ENCODE data around the gene OR2A7. TPM values are rescaled to one million over a fixed set of nuclear protein-coding genes. Genes with fewer than 3 reads are reported as not detected.

The OR2A7 gene
- 0.09 TPM in 1 of 2 replicates, not detected in the other for total RNA-seq

GRCh38 chr7:144264692-144265091, at the start of gene OR2A7:
Gene OR2A7 (minus strand): TSS chr7:144264792. CDS start chr7:144259628, 5,164 bp downstream.

GRCh38 chr7:144311872-144312469, 47.4 kb upstream of the OR2A7 start, which contains the start of gene OR2A1:
Gene OR2A1 (plus strand): TSS chr7:144312419. CDS start chr7:144318125, 5,706 bp downstream.

GRCh38 chr7:144269188-144269587, 4.6 kb upstream of the OR2A7 start, which contains the start of gene CTAGE8:
Gene CTAGE8 (minus strand): TSS chr7:144269288. CDS start chr7:144269250, 38 bp downstream.

GRCh38 chr7:144239365-144239764, 25.2 kb downstream of the OR2A7 start, which contains the start of gene OR2A42:
Gene OR2A42 (minus strand): TSS chr7:144239605. CDS start chr7:144232843, 6,762 bp downstream.

Other genes with a start within 250 kb of the OR2A7 start
- not detected in 2 replicates for gene OR2A5, start 215.8 kb downstream of the OR2A7 start, total RNA-seq
- not detected in 2 replicates for gene OR2A25, start 195.0 kb downstream of the OR2A7 start, total RNA-seq
- not detected in 2 replicates for gene OR2A12, start 178.5 kb downstream of the OR2A7 start, total RNA-seq
- not detected in 2 replicates for gene OR2A2, start 155.2 kb downstream of the OR2A7 start, total RNA-seq
- gene OR2A14, start 141.6 kb downstream of the OR2A7 start, total RNA-seq, result not detected in 2 replicates
- 0.09 and 0.32 TPM in 2 replicates for gene CTAGE4, start 81.3 kb downstream of the OR2A7 start, total RNA-seq
- gene ARHGEF35, start 69.0 kb downstream of the OR2A7 start, total RNA-seq, result 2.5 and 2.7 TPM in 2 replicates
- under 0.01 TPM in 1 of 2 replicates, not detected in the other for gene OR2A42, start 25.2 kb downstream of the OR2A7 start, total RNA-seq
- gene CTAGE8, start 4.5 kb upstream of the OR2A7 start, total RNA-seq, result 0.16 and 0.60 TPM in 2 replicates
- 0.09 TPM in 1 of 2 replicates, not detected in the other for gene OR2A1, start 47.6 kb upstream of the OR2A7 start, total RNA-seq
- 0.63 and 1.4 TPM in 2 replicates for gene ARHGEF5, start 90.6 kb upstream of the OR2A7 start, total RNA-seq
- gene NOBOX, start 138.9 kb upstream of the OR2A7 start, total RNA-seq, result not detected in 2 replicates

All from bronchial smooth muscle cell (primary cell).